Tibial artery (tissue), 4 donors: ENCODE measurements around the gene CATSPERZ.

Experiments used
- DNase-seq, 2 donors: peaks; one replicate each; pipeline ENCODE4 v3.0.0-alpha.2; 2019
- H3K27ac ChIP-seq, 2 donors: fragments of 200-600 bp; sonication (generic) in 1 of 2; 1 replicate in 1 of 2; 2 replicates in 1 of 2; pipeline ENCODE4 v1.5.1; 2018 to 2019; ENCODE audit warnings: mild to moderate bottlenecking in 1 of 2
- H3K27me3 ChIP-seq, 2 donors: fragments of 200-600 bp; sonication (generic) in 1 of 2; one replicate each; pipeline versions ENCODE4 v1.5.1 to v1.6.0; 2016 to 2019
- H3K36me3 ChIP-seq, 3 donors: fragments of 200-600 bp; sonication (generic) in 2 of 3; one replicate each; pipeline ENCODE4 v1.5.1; 2016 to 2019; ENCODE audit warnings: mild to moderate bottlenecking in 2 of 3
- H3K4me1 ChIP-seq, 4 donors: fragments of 200-600 bp; sonication (generic) in 2 of 4; 1 replicate in 3 of 4; 2 replicates in 1 of 4; pipeline ENCODE4 v1.5.1; 2016 to 2019
- H3K4me3 ChIP-seq, 2 donors: fragments of 200-600 bp; sonication (generic) in 1 of 2; 1 replicate in 1 of 2; 2 replicates in 1 of 2; pipeline ENCODE4 v1.5.1; 2018 to 2019; ENCODE audit warnings: mild to moderate bottlenecking in 2 of 2
- H3K9me3 ChIP-seq, 3 donors: fragments of 200-600 bp; sonication (generic) in 1 of 3; one replicate each; pipeline ENCODE4 v1.5.1; 2016 to 2019
- intact Hi-C: fragments of 100-400 bp; cut with DNase I; formaldehyde crosslinking; loops from one replicate; pipeline ENCODE4 v1.15.0; 2023; ENCODE audit warnings: low total_unique reads
- TF ChIP-seq, protein P1 (sequence below), 2 experiments: fragments of 200-600 bp in 1 of 2; fragments of 450-650 bp in 1 of 2; IDR thresholded peaks; one replicate each; pipeline ENCODE4 v1.5.1; 2017 to 2019; ENCODE audit warnings: antibody characterized with exemption in 2 of 2, mild to moderate bottlenecking in 1 of 2, moderate library complexity in 1 of 2

Gene CATSPERZ

DNA sequence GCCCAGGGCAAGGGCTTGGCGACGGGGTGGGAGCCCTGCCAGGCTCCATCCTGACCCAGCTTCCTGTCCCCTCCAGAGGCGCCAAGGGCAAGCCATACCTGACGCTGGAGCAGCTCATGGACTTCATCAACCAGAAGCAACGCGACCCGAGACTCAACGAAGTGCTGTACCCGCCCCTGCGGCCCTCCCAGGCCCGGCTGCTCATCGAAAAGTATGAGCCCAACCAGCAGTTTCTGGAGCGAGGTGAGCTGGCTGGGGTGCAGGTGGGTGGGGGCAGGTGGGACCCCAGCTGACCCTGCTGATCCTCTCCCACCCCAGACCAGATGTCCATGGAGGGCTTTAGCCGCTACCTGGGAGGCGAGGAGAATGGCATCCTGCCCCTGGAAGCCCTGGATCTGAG lies 43.9 kb upstream of the CATSPERZ start:
- Histone ChIP-seq H3K27ac (no peak overlapping the region), H3K4me1 (peaks cover 0 to 26% (median 23%) of the 10 kb centered on the region in 4 donors), H3K36me3 (peaks cover 16 to 71% (median 55%) of the 10 kb centered on the region in 3 donors), H3K4me3 (no peak overlapping the region), H3K9me3 (no peaks in the 10 kb centered on the region), H3K27me3 (no peaks in the 10 kb centered on the region)
- intact Hi-C loops: no loop called here
- TF ChIP-seq, protein P1, sequence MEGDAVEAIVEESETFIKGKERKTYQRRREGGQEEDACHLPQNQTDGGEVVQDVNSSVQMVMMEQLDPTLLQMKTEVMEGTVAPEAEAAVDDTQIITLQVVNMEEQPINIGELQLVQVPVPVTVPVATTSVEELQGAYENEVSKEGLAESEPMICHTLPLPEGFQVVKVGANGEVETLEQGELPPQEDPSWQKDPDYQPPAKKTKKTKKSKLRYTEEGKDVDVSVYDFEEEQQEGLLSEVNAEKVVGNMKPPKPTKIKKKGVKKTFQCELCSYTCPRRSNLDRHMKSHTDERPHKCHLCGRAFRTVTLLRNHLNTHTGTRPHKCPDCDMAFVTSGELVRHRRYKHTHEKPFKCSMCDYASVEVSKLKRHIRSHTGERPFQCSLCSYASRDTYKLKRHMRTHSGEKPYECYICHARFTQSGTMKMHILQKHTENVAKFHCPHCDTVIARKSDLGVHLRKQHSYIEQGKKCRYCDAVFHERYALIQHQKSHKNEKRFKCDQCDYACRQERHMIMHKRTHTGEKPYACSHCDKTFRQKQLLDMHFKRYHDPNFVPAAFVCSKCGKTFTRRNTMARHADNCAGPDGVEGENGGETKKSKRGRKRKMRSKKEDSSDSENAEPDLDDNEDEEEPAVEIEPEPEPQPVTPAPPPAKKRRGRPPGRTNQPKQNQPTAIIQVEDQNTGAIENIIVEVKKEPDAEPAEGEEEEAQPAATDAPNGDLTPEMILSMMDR (IDR thresholded peaks at IDR 0.05): no peak
- no peak for DNase-seq

- TF ChIP-seq, protein P1 (IDR thresholded peaks at IDR 0.05): no peak
- peaks cover 16 to 92% (median 70%) of the 10 kb centered on the region in 3 donors for H3K36me3 ChIP-seq
- intact Hi-C loops: no loop called here
These were observed 41.8 kb upstream of the CATSPERZ start for GRCh38 chr11:64258356-64258755.

DNA sequence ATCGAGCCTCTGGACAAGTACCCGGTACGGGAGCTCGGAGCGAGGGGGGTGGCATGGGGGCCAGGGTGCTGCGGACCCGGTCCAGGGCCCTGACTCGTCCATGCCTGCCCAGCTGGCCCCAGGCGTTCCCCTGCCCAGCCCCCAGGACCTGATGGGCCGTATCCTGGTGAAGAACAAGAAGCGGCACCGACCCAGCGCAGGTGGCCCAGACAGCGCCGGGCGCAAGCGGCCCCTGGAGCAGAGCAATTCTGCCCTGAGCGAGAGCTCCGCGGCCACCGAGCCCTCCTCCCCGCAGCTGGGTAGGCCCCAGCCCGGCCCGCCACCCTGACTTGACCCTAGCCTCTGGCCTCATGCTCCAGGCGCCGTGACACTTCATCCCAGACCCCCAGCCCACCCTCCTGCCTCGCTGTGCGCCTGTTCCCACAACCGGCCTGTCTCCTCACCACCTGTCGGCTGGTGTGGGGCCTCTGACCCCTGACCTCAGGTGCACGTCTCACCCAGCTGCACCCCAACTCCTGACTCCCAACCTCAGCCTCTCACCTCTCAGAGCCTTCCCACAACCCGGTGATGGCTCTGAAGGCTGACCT lies 41.1 kb upstream of the CATSPERZ start:
- peaks cover 20 to 99% (median 77%) of the 10 kb centered on the region in 3 donors for H3K36me3 ChIP-seq
- TF ChIP-seq, protein P1 (IDR thresholded peaks at IDR 0.05): no peak
- no peak overlapping the region for H3K27ac ChIP-seq
- no peaks in the 10 kb centered on the region for H3K27me3 ChIP-seq
- no peaks in the 10 kb centered on the region for H3K9me3 ChIP-seq
- DNase-seq: no peak
- H3K4me3 ChIP-seq: no peak overlapping the region
- H3K4me1 ChIP-seq: peaks cover 0 to 2% (median under 1%) of the 10 kb centered on the region in 4 donors
- intact Hi-C loops: no loop called here

More at GRCh38 chr11:64258356-64258755, 41.8 kb upstream of the CATSPERZ start:
- Histone ChIP-seq H3K9me3 (no peaks in the 10 kb centered on the region), H3K27me3 (no peaks in the 10 kb centered on the region), H3K4me3 (no peak overlapping the region), H3K27ac (no peak overlapping the region), H3K4me1 (peaks cover 0 to 8% (median 5%) of the 10 kb centered on the region in 4 donors)
- DNase-seq: no peak

DNA sequence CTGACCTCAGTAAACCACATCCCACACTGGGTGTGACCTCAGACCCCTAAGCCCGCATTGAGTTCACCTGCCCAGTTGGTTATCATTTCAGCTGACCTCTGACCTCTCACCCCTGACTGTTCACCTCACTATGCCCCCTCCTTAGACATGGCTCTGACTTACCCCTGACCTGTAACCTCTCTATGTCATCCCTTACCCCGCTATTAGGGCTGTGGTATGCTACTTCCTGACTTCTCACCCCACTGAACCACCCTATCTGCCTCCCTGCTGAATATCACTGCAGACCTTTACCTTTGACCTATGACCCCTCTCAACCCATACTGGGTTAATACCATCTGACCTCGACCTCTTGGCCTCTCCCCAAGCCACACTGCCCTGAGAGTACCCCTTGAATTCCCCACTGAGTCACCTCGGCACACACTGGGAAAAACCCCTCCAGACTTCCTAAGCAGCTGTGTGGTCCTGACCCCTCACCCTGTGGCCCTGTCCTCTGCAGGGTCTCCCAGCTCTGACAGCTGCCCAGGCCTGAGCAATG lies 40.6 kb upstream of the CATSPERZ start:
- DNase-seq: no peak
- peaks cover 20 to 99% (median 80%) of the 10 kb centered on the region in 3 donors for H3K36me3 ChIP-seq
- H3K27me3 ChIP-seq: no peaks in the 10 kb centered on the region
- intact Hi-C loops: no loop called here
- TF ChIP-seq, protein P1 (IDR thresholded peaks at IDR 0.05): no peak
- H3K27ac ChIP-seq: no peak overlapping the region
- no peaks in the 10 kb centered on the region for H3K4me1 ChIP-seq
- H3K4me3 ChIP-seq: no peak overlapping the region
- H3K9me3 ChIP-seq: no peaks in the 10 kb centered on the region

GRCh38 chr11:64260147-64260708 lies 39.9 kb upstream of the CATSPERZ start:
- TF ChIP-seq, protein P1 (IDR thresholded peaks at IDR 0.05): no peak
- no peaks in the 10 kb centered on the region for H3K27me3 ChIP-seq
- intact Hi-C loops: no loop called here
- no peaks in the 10 kb centered on the region for H3K4me1 ChIP-seq
- peaks cover 25 to 99% (median 80%) of the 10 kb centered on the region in 3 donors for H3K36me3 ChIP-seq
- no peak overlapping the region for H3K4me3 ChIP-seq
- no peak for DNase-seq
- no peak overlapping the region for H3K27ac ChIP-seq
- H3K9me3 ChIP-seq: no peaks in the 10 kb centered on the region
